Right lobe of liver (tissue), 4 donors: Measurements from ENCODE around the gene ZNF534.

Source experiments
- POLR2A ChIP-seq: fragments of 450-650 bp; IDR thresholded peaks from one replicate; pipeline ENCODE4 v1.6.1; 2017; ENCODE audit warnings: antibody characterized with exemption, mild to moderate bottlenecking
- TF ChIP-seq, protein P1 (sequence below), 4 donors: fragments of 200-600 bp in 3 of 4; fragments of 450-650 bp in 1 of 4; IDR thresholded peaks; one replicate each; pipeline versions ENCODE4 v1.5.1 to v1.8.0; 2016 to 2022; ENCODE audit warnings: antibody characterized with exemption in 4 of 4, mild to moderate bottlenecking in 2 of 4
- donor health status: DM: no; HTN: no; CAD: no.
- donor health status: DM: no; HTN: no; CAD: no.
- donor health status: DM: no; HTN: yes; CAD: no.

DNA sequence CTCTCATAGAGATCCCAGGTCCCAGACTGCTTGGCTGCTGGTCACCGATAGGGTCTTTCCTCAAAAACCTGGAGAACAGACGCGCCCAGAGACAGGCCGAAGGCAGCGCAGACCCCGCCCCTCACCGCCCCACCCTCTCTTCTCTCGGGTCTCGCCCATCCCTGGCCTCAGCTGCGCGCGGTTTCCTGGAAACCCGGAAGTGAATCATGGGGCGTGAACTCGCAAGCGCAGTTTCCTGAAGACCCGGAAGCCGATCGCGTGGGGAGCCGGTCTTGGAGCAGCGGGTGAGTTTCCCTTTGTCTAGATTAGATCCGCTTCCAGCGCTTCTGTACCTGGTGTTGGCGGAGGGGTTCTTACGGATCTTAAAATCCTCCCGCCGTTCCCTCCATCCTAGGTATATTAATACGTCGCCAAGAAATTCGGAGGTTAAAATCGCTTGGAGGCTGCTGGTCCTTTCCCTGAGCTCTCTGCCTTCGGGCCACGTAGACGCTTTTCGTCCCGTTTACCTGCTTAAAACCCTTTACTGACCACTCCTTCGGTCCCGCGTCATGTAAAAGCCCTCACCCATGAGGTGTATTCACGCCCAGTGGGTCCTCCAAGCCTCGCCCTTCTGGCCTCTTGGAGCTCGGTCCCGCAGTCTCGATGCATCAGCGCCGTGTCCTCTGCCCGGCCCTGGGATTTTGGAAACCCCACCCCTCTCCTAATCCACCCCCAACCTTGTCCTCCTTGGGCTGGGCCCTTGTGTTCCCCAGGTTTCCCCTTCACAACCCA is 24.6 kb downstream of the ZNF534 start, which contains the start of gene ZNF578:
- TF ChIP-seq, protein P1, sequence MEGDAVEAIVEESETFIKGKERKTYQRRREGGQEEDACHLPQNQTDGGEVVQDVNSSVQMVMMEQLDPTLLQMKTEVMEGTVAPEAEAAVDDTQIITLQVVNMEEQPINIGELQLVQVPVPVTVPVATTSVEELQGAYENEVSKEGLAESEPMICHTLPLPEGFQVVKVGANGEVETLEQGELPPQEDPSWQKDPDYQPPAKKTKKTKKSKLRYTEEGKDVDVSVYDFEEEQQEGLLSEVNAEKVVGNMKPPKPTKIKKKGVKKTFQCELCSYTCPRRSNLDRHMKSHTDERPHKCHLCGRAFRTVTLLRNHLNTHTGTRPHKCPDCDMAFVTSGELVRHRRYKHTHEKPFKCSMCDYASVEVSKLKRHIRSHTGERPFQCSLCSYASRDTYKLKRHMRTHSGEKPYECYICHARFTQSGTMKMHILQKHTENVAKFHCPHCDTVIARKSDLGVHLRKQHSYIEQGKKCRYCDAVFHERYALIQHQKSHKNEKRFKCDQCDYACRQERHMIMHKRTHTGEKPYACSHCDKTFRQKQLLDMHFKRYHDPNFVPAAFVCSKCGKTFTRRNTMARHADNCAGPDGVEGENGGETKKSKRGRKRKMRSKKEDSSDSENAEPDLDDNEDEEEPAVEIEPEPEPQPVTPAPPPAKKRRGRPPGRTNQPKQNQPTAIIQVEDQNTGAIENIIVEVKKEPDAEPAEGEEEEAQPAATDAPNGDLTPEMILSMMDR (IDR thresholded peaks at IDR 0.05): no peak
- no peak for TF ChIP-seq POLR2A
